HepG2 (cell line): Measurements from ENCODE around the gene ADAT3. TPM values are rescaled to one million over a fixed set of nuclear protein-coding genes. Genes with fewer than 3 reads are reported as not detected.

ENCODE experiments used
- AGO1 ChIP-seq: fragments of 200-400 bp; formaldehyde crosslinking; IDR thresholded peaks from 2 replicates; pipeline ENCODE4 v1.6.1; 2017; ENCODE audit warnings: mild to moderate bottlenecking, low read depth, low read length, moderate library complexity; ENCODE audit not compliant: poor library complexity, severe bottlenecking
- ARNT2 ChIP-seq: sonication (generic); formaldehyde crosslinking; IDR thresholded peaks from 2 replicates; pipeline ENCODE4 v1.8.0; 2022; ENCODE audit warnings: mild to moderate bottlenecking, low read depth, missing genetic modification reagents, moderate library complexity
- FLYWCH1 ChIP-seq: sonication (generic); formaldehyde crosslinking; IDR thresholded peaks from 2 replicates; pipeline ENCODE4 v1.8.1; 2023; ENCODE audit warnings: mild to moderate bottlenecking, missing genetic modification reagents
- FOXJ3 ChIP-seq: sonication (generic); formaldehyde crosslinking; IDR thresholded peaks from 2 replicates; pipeline ENCODE4 v1.4.0; 2020; ENCODE audit warnings: missing genetic modification reagents, mild to moderate bottlenecking, borderline replicate concordance
- GPN1 ChIP-seq: sonication (generic); formaldehyde crosslinking; IDR thresholded peaks from 2 replicates; pipeline ENCODE4 v1.5.1; 2020; ENCODE audit warnings: missing genetic modification reagents, borderline replicate concordance
- ISX ChIP-seq: sonication (generic); formaldehyde crosslinking; conservative IDR thresholded peaks from 2 replicates; pipeline ENCODE4 v1.5.0; 2020; ENCODE audit warnings: missing genetic modification reagents
- PHF21A ChIP-seq: sonication (generic); formaldehyde crosslinking; IDR thresholded peaks from 2 replicates; pipeline ENCODE4 v1.5.0; 2020; ENCODE audit warnings: mild to moderate bottlenecking, missing genetic modification reagents
- RARG ChIP-seq: sonication (generic); formaldehyde crosslinking; IDR thresholded peaks from 2 replicates; pipeline ENCODE4 v1.4.0; 2020; ENCODE audit warnings: low read depth, mild to moderate bottlenecking, missing genetic modification reagents
- SMYD3 ChIP-seq: sonication (generic); formaldehyde crosslinking; IDR thresholded peaks from 2 replicates; pipeline ENCODE4 v1.8.1; 2023; ENCODE audit warnings: mild to moderate bottlenecking, missing genetic modification reagents
- SNAPC2 ChIP-seq: sonication (generic); formaldehyde crosslinking; IDR thresholded peaks from 2 replicates; pipeline ENCODE4 v1.8.1; 2022; ENCODE audit warnings: mild to moderate bottlenecking, missing genetic modification reagents
- ZNF12 ChIP-seq: sonication (generic); formaldehyde crosslinking; IDR thresholded peaks from 2 replicates; pipeline ENCODE4 v1.5.0; 2020; ENCODE audit warnings: missing genetic modification reagents
- ZSCAN20 ChIP-seq: sonication (generic); formaldehyde crosslinking; IDR thresholded peaks from 2 replicates; pipeline ENCODE4 v1.4.0; 2020; ENCODE audit warnings: missing genetic modification reagents, mild to moderate bottlenecking, borderline replicate concordance
- polyA plus RNA-seq, 8 experiments: library from polyadenylated mRNA; depleted of rRNA in 3 of 8; stranded (reverse) in 7 of 8; unstranded in 1 of 8; fragments of >200 nt; fragmentation: Illumina TruSeq in 4 of 8; extraction: Trizol in 4 of 8; gene quantifications; 2 replicates each; pipeline versions ENCODE4 v1.2.1 to v1.2.3, GENCODE V29; 2011 to 2016; ENCODE audit warnings: low read depth in 4 of 8, missing spikeins in 1 of 8, mixed read lengths in 1 of 8; ENCODE audit not compliant: insufficient read depth in 1 of 8
- total RNA-seq, 5 experiments: library from RNA; depleted of rRNA; stranded (reverse); fragments of >200 nt; fragmentation: Illumina TruSeq; extraction: Trizol; gene quantifications; 2 replicates each; pipeline ENCODE4 v1.2.3, GENCODE V29; 2016; ENCODE audit warnings: low read depth in 1 of 5
- TF ChIP-seq, protein P1 (sequence below): sonication (generic); formaldehyde crosslinking; IDR thresholded peaks from 2 replicates; pipeline ENCODE4 v1.8.0; 2022; ENCODE audit warnings: mild to moderate bottlenecking, missing genetic modification reagents; ENCODE audit not compliant: insufficient replicate concordance
- TF ChIP-seq, protein P2 (sequence below): fragments of 450-650 bp; IDR thresholded peaks from 2 replicates; pipeline ENCODE4 v1.6.1; 2016
- TF ChIP-seq, protein P3 (sequence below): sonication (generic); formaldehyde crosslinking; IDR thresholded peaks from 2 replicates; pipeline ENCODE4 v1.8.1; 2023; ENCODE audit warnings: mild to moderate bottlenecking, missing genetic modification reagents, borderline replicate concordance
- TF ChIP-seq, protein P4 (sequence below): sonication (generic); formaldehyde crosslinking; IDR thresholded peaks from 2 replicates; pipeline ENCODE4 v1.4.0; 2020; ENCODE audit warnings: missing genetic modification reagents
- TF ChIP-seq, protein P5 (sequence below): sonication (generic); formaldehyde crosslinking; IDR thresholded peaks from 2 replicates; pipeline ENCODE4 v1.5.1; 2020; ENCODE audit warnings: mild to moderate bottlenecking, missing genetic modification reagents, moderate library complexity
- TF ChIP-seq, protein P6 (sequence below): fragments of 450-650 bp; IDR thresholded peaks from 2 replicates; pipeline ENCODE4 v1.6.1; 2017

The ADAT3 gene
- total and polyA plus RNA-seq, 2 of the 13 experiments (the other 11 are each of a cell fraction or from before 2014, with no cell fraction given) = 0.95 to 3.5 TPM

DNA sequence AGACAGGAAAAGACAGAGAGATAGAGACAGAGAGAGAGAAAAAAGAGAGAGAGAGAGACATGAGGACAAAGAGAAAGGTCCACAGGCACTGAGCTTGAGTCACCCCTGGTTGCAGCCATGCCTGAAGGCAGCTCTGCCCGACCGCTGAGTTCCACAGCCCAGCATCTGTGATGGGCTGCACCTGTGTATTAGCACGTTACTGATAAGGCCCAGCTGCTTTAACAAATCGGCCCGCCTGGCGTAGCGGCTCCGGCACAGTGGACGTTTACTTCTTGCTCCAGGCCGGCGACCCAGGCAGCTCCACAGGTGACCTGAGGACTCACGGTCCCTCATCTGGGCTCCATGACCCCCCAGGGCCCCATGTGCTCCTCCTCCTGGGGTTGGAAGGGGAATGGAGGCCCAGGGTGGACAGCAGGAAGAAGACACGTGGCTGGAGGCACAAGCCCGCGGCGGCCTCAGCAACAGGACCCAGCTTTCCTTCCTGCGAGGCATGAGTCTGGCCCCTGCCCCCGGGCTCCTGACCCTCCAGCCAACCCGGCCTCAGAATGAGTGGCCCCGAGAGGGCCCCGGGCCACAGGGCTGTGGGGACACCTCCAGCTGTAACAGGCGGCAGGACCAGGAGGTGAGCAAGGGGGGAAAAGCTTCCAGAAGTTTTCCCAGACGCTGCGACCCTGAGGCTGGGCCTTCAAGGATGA lies 31.9 kb downstream of the ADAT3 start (continued):
- TF ChIP-seq, protein P1, sequence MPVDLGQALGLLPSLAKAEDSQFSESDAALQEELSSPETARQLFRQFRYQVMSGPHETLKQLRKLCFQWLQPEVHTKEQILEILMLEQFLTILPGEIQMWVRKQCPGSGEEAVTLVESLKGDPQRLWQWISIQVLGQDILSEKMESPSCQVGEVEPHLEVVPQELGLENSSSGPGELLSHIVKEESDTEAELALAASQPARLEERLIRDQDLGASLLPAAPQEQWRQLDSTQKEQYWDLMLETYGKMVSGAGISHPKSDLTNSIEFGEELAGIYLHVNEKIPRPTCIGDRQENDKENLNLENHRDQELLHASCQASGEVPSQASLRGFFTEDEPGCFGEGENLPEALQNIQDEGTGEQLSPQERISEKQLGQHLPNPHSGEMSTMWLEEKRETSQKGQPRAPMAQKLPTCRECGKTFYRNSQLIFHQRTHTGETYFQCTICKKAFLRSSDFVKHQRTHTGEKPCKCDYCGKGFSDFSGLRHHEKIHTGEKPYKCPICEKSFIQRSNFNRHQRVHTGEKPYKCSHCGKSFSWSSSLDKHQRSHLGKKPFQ (CRISPR knock-in tag) = no peak
- TF ChIP-seq, protein P2, sequence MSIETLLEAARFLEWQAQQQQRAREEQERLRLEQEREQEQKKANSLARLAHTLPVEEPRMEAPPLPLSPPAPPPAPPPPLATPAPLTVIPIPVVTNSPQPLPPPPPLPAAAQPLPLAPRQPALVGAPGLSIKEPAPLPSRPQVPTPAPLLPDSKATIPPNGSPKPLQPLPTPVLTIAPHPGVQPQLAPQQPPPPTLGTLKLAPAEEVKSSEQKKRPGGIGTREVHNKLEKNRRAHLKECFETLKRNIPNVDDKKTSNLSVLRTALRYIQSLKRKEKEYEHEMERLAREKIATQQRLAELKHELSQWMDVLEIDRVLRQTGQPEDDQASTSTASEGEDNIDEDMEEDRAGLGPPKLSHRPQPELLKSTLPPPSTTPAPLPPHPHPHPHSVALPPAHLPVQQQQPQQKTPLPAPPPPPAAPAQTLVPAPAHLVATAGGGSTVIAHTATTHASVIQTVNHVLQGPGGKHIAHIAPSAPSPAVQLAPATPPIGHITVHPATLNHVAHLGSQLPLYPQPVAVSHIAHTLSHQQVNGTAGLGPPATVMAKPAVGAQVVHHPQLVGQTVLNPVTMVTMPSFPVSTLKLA = no peak; the same call in 1 of the 2 replicates
- TF ChIP-seq, protein P3, sequence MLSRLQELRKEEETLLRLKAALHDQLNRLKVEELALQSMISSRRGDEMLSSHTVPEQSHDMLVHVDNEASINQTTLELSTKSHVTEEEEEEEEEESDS (CRISPR knock-in tag) = no peak
- TF ChIP-seq SNAPC2 (CRISPR knock-in tag) (no peak), ISX (CRISPR knock-in tag) (no peak), FLYWCH1 (CRISPR knock-in tag) (no peak), AGO1 (peak; percentile 37), PHF21A (CRISPR knock-in tag) (no peak), ARNT2 (CRISPR knock-in tag) (no peak), ZSCAN20 (CRISPR knock-in tag) (no peak), ZNF12 (CRISPR knock-in tag) (peak; percentile 96), FOXJ3 (CRISPR knock-in tag) (no peak), GPN1 (no peak), RARG (CRISPR knock-in tag) (no peak), SMYD3 (CRISPR knock-in tag) (no peak)
- TF ChIP-seq, protein P4, sequence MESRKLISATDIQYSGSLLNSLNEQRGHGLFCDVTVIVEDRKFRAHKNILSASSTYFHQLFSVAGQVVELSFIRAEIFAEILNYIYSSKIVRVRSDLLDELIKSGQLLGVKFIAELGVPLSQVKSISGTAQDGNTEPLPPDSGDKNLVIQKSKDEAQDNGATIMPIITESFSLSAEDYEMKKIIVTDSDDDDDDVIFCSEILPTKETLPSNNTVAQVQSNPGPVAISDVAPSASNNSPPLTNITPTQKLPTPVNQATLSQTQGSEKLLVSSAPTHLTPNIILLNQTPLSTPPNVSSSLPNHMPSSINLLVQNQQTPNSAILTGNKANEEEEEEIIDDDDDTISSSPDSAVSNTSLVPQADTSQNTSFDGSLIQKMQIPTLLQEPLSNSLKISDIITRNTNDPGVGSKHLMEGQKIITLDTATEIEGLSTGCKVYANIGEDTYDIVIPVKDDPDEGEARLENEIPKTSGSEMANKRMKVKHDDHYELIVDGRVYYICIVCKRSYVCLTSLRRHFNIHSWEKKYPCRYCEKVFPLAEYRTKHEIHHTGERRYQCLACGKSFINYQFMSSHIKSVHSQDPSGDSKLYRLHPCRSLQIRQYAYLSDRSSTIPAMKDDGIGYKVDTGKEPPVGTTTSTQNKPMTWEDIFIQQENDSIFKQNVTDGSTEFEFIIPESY (CRISPR knock-in tag) = 0 out of 2 replicates have a peak, but pooled peaks have one; percentile 10
- TF ChIP-seq, protein P5, sequence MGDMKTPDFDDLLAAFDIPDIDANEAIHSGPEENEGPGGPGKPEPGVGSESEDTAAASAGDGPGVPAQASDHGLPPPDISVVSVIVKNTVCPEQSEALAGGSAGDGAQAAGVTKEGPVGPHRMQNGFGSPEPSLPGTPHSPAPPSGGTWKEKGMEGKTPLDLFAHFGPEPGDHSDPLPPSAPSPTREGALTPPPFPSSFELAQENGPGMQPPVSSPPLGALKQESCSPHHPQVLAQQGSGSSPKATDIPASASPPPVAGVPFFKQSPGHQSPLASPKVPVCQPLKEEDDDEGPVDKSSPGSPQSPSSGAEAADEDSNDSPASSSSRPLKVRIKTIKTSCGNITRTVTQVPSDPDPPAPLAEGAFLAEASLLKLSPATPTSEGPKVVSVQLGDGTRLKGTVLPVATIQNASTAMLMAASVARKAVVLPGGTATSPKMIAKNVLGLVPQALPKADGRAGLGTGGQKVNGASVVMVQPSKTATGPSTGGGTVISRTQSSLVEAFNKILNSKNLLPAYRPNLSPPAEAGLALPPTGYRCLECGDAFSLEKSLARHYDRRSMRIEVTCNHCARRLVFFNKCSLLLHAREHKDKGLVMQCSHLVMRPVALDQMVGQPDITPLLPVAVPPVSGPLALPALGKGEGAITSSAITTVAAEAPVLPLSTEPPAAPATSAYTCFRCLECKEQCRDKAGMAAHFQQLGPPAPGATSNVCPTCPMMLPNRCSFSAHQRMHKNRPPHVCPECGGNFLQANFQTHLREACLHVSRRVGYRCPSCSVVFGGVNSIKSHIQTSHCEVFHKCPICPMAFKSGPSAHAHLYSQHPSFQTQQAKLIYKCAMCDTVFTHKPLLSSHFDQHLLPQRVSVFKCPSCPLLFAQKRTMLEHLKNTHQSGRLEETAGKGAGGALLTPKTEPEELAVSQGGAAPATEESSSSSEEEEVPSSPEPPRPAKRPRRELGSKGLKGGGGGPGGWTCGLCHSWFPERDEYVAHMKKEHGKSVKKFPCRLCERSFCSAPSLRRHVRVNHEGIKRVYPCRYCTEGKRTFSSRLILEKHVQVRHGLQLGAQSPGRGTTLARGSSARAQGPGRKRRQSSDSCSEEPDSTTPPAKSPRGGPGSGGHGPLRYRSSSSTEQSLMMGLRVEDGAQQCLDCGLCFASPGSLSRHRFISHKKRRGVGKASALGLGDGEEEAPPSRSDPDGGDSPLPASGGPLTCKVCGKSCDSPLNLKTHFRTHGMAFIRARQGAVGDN = peak; percentile 38
- TF ChIP-seq, protein P6, sequence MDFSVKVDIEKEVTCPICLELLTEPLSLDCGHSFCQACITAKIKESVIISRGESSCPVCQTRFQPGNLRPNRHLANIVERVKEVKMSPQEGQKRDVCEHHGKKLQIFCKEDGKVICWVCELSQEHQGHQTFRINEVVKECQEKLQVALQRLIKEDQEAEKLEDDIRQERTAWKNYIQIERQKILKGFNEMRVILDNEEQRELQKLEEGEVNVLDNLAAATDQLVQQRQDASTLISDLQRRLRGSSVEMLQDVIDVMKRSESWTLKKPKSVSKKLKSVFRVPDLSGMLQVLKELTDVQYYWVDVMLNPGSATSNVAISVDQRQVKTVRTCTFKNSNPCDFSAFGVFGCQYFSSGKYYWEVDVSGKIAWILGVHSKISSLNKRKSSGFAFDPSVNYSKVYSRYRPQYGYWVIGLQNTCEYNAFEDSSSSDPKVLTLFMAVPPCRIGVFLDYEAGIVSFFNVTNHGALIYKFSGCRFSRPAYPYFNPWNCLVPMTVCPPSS = no peak
